ENCODE measurements around the gene SDC4. TPM values are rescaled to one million over a fixed set of nuclear protein-coding genes. Genes with fewer than 3 reads are reported as not detected.

Gene SDC4
- polyA plus RNA-seq, 1 of the 3 experiments (the other 2 are of a cell fraction): 131 TPM

DNA sequence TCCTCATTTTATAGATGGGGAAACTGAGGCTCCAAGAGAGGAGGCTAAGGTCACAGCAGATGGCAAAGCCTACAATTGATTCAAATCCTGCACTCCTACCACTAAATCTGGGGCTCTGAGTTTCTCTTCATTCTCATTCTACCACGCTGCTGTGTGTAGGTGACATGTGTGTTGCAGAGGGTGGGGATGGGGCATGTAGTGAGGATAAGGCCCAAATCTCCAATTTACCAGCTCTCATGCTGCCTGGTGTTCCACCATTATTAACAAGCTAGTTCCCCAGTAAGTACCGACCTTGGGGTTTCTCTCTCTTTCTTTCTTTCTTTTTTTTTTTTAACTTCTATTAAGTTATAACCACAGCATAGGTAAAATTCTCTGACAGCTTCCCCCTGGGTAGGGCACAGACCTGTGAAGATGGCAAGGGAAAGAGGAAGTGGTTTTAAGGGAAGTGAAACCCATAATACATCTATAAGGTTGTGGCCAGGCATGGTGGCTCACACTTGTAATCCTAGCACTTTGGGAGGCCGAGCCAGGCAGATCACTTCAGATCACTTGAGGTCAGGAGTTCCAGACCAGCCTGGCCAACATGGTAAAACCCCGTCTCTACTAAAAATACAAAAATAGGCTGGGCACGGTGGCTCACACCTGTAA lies 27.2 kb downstream of the SDC4 start (continued):
- TF ChIP-seq, protein P1, sequence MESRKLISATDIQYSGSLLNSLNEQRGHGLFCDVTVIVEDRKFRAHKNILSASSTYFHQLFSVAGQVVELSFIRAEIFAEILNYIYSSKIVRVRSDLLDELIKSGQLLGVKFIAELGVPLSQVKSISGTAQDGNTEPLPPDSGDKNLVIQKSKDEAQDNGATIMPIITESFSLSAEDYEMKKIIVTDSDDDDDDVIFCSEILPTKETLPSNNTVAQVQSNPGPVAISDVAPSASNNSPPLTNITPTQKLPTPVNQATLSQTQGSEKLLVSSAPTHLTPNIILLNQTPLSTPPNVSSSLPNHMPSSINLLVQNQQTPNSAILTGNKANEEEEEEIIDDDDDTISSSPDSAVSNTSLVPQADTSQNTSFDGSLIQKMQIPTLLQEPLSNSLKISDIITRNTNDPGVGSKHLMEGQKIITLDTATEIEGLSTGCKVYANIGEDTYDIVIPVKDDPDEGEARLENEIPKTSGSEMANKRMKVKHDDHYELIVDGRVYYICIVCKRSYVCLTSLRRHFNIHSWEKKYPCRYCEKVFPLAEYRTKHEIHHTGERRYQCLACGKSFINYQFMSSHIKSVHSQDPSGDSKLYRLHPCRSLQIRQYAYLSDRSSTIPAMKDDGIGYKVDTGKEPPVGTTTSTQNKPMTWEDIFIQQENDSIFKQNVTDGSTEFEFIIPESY (IDR thresholded peaks at IDR 0.05; ENCODE audit: borderline replicate concordance, low read depth): no peak
- no peak for TF ChIP-seq FOXJ3 (CRISPR knock-in tag; IDR thresholded peaks at IDR 0.05)
- no peak for TF ChIP-seq RFX5 (IDR thresholded peaks at IDR 0.05; ENCODE audit: low read length)
- TF ChIP-seq ELF1 (IDR thresholded peaks at IDR 0.05): no peak
- TF ChIP-seq, protein P2, sequence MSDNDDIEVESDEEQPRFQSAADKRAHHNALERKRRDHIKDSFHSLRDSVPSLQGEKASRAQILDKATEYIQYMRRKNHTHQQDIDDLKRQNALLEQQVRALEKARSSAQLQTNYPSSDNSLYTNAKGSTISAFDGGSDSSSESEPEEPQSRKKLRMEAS (IDR thresholded peaks at IDR 0.05; ENCODE audit: low read depth): no peak

DNA sequence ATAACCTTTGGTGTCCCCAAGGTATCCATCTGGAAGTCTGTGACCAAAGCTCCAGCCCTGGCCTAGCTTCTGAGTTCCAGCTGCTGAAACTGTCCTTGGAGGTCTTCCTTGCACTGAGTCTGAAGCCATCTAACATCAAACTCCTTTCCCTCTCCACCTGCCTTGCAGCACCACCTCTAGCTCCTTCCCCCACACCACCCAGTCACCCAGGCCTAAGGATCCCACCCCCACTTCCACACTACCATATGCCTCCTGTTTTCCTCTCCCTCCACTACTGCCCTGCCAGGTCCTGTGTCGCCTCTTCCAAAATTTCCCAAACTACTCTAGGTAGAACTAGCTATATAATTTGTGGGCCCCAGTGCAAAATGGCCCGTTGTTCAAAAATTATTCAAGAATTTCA lies 29.3 kb downstream of the SDC4 start:
- WGBS (ENCODE audit: low lambda C conversion rate): 60% methylated on average over 2 of the region's 2 CpGs
- Histone ChIP-seq H3K4me3 (ENCODE audit: low read depth in 2 of 2, low read length in 1 of 2) (no peak overlapping the region), H3F3A (replicated peaks; ENCODE audit: insufficient read depth) (peaks cover 4% of the 10 kb centered on the region), H3K79me2 (ENCODE audit: insufficient read depth) (no peaks in the 10 kb centered on the region), H3K27me3 (ENCODE audit: insufficient read depth) (peaks cover 12% of the 10 kb centered on the region; the same call in 1 of the 2 replicates), H2AFZ (ENCODE audit: low read depth) (no peak overlapping the region), H3K4me2 (no peak overlapping the region), H3K9me3 (no peaks in the 10 kb centered on the region), H3K4me1 (ENCODE audit: control insufficient read depth in 1 of 2, insufficient read depth in 2 of 2, low read depth in 1 of 2, low read length in 1 of 2) (peaks cover 0 to 4% of the 10 kb centered on the region in 2 experiments; a peak in 1 of 4 replicates), H3K36me3 (replicated peaks in 1 of 2; ENCODE audit: control insufficient read depth in 1 of 2, insufficient read depth in 2 of 2, low read length in 1 of 2) (no peaks in the 10 kb centered on the region), H4K20me1 (ENCODE audit: insufficient read depth) (no peaks in the 10 kb centered on the region), H3K27ac (ENCODE audit: low read depth in 2 of 2, low read length in 1 of 2) (no peak overlapping the region), H3K9ac (no peak overlapping the region), H3K9me2 (no peaks in the 10 kb centered on the region)
- DNase-seq: no peak
- no peak for TF ChIP-seq TEAD4 (IDR thresholded peaks at IDR 0.05; ENCODE audit: borderline replicate concordance, insufficient read depth)
- CTCF ChIA-PET: interaction anchor here (0.6 to 9.8 kb wide), 44 partner anchors 10 to 516 kb away, joined by 3 to 122 read pairs (median 4); partner anchors contain the start of genes DNTTIP1, MATN4, PIGT and RBPJL
- POLR2A ChIA-PET: interaction anchor here (0.7 to 1.9 kb wide), 4 partner anchors 23 to 452 kb away, joined by 3 to 5 read pairs (median 4); partner anchors contain the start of gene SYS1

DNA sequence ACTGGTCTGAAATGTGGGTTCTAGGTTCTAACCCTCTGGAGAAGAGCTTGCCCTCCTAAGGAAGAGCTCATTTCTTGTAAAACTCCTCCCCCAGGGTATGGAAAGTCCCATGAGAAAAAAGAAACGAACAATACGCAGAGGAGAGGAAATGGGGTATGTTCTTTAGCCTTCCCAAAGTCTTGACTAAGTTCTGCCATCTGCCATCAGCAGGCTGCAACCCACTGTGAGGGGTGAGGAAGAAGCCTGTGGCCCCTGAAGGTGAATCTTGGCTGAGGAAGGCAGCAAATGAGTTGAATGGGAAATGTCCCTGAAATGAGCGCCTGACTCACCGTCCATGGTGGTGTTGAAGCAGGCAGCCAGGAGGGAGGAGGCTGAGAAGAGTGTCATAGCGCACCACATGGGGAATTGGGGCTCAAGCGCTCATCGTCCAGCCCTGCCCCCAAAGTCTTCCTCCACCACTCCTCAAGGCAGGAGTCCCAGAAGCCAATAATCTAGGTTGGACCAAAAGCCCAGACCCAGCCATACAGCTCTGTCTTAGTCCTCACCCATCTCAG lies 29.8 kb downstream of the SDC4 start:
- WGBS (ENCODE audit: low lambda C conversion rate): 63% methylated on average over 7 of the region's 7 CpGs
- CTCF ChIA-PET: interaction anchor here (0.6 to 9.8 kb wide), 34 partner anchors 10 to 516 kb away, joined by 3 to 122 read pairs (median 6); partner anchors contain the start of genes DNTTIP1, MATN4, RBPJL and SDC4

More for the DNA sequence above, 29.8 kb downstream of the SDC4 start:
- no peak overlapping the region for H3K27ac ChIP-seq (ENCODE audit: low read depth in 2 of 2, low read length in 1 of 2)
- peaks cover 12% of the 10 kb centered on the region; the same call in 1 of the 2 replicates for H3K27me3 ChIP-seq (ENCODE audit: insufficient read depth)
- H3K9ac ChIP-seq: no peak overlapping the region
- H3F3A ChIP-seq (replicated peaks; ENCODE audit: insufficient read depth): peaks cover 4% of the 10 kb centered on the region
- H3K9me2 ChIP-seq: no peaks in the 10 kb centered on the region
- no peaks in the 10 kb centered on the region for H4K20me1 ChIP-seq (ENCODE audit: insufficient read depth)
- no peaks in the 10 kb centered on the region for H3K9me3 ChIP-seq
- no peaks in the 10 kb centered on the region for H3K79me2 ChIP-seq (ENCODE audit: insufficient read depth)
- no peak overlapping the region for H2AFZ ChIP-seq (ENCODE audit: low read depth)
- H3K4me1 ChIP-seq (ENCODE audit: control insufficient read depth in 1 of 2, insufficient read depth in 2 of 2, low read depth in 1 of 2, low read length in 1 of 2): peaks cover 0 to 4% of the 10 kb centered on the region in 2 experiments; a peak in 1 of 4 replicates
- no peak overlapping the region for H3K4me2 ChIP-seq
- no peak overlapping the region for H3K4me3 ChIP-seq (ENCODE audit: low read depth in 2 of 2, low read length in 1 of 2)
- POLR2A ChIA-PET: interaction anchor here (1.1 to 1.9 kb wide), 3 partner anchors 44 to 452 kb away, joined by 3 to 5 read pairs (median 4); partner anchors contain the start of gene SYS1
- no peak for DNase-seq
- no peak for TF ChIP-seq RCOR1 (IDR thresholded peaks at IDR 0.05; ENCODE audit: low read length)
- no peak for TF ChIP-seq FOXJ3 (CRISPR knock-in tag; IDR thresholded peaks at IDR 0.05)
- TF ChIP-seq MXI1 (IDR thresholded peaks at IDR 0.05; ENCODE audit: low read depth, low read length): no peak
- no peak for TF ChIP-seq TAF1 (IDR thresholded peaks at IDR 0.05; ENCODE audit: borderline replicate concordance, low read depth, low read length)
- TF ChIP-seq FOSL2 (IDR thresholded peaks at IDR 0.05; ENCODE audit: borderline replicate concordance, low read depth): no peak
- TF ChIP-seq ELF1 (IDR thresholded peaks at IDR 0.05): no peak
- H3K36me3 ChIP-seq (replicated peaks in 1 of 2; ENCODE audit: control insufficient read depth in 1 of 2, insufficient read depth in 2 of 2, low read length in 1 of 2): no peaks in the 10 kb centered on the region
